Progenitor cell of endocrine pancreas (in vitro differentiated cells): ENCODE data around the gene DOCK1. TPM values are rescaled to one million over a fixed set of nuclear protein-coding genes. Genes with fewer than 3 reads are reported as not detected.

Experiments used
- DNase-seq: peaks from one replicate; pipeline ENCODE4 v3.0.0; 2021; ENCODE audit warnings: low spot score; ENCODE audit not compliant: unreplicated experiment
- H3K27ac Mint-ChIP-seq: 2 replicates; pipeline ENCODE4 v1.8.0; 2021; ENCODE audit warnings: mild to moderate bottlenecking, moderate library complexity, mixed read lengths
- H3K27me3 Mint-ChIP-seq: 2 replicates; pipeline ENCODE4 v1.8.0; 2021; ENCODE audit warnings: mixed read lengths
- H3K36me3 Mint-ChIP-seq: 2 replicates; pipeline ENCODE4 v1.8.0; 2022; ENCODE audit warnings: mixed read lengths; ENCODE audit not compliant: insufficient read depth
- H3K4me1 Mint-ChIP-seq: 2 replicates; pipeline ENCODE4 v1.8.0; 2021; ENCODE audit warnings: low read depth, mixed read lengths
- H3K4me3 Mint-ChIP-seq: 2 replicates; pipeline ENCODE4 v1.8.0; 2021; ENCODE audit warnings: low read depth, mild to moderate bottlenecking, moderate library complexity, mixed read lengths
- H3K9me3 Mint-ChIP-seq: 2 replicates; pipeline ENCODE4 v1.8.0; 2021; ENCODE audit warnings: low read depth, mixed read lengths
- total RNA-seq: library from RNA; stranded (reverse); gene quantifications from 2 replicates; pipeline ENCODE4 v1.2.1, GENCODE V29; 2021
- TF ChIP-seq, protein P1 (sequence below): fragments of 200-600 bp; sonication (generic); IDR thresholded peaks from one replicate; pipeline ENCODE4 v1.5.0; 2021; ENCODE audit warnings: antibody characterized with exemption, mild to moderate bottlenecking; ENCODE audit not compliant: unreplicated experiment

The DOCK1 gene
- total RNA-seq, 1 donor from 2014 or later: 77.8 TPM

DNA sequence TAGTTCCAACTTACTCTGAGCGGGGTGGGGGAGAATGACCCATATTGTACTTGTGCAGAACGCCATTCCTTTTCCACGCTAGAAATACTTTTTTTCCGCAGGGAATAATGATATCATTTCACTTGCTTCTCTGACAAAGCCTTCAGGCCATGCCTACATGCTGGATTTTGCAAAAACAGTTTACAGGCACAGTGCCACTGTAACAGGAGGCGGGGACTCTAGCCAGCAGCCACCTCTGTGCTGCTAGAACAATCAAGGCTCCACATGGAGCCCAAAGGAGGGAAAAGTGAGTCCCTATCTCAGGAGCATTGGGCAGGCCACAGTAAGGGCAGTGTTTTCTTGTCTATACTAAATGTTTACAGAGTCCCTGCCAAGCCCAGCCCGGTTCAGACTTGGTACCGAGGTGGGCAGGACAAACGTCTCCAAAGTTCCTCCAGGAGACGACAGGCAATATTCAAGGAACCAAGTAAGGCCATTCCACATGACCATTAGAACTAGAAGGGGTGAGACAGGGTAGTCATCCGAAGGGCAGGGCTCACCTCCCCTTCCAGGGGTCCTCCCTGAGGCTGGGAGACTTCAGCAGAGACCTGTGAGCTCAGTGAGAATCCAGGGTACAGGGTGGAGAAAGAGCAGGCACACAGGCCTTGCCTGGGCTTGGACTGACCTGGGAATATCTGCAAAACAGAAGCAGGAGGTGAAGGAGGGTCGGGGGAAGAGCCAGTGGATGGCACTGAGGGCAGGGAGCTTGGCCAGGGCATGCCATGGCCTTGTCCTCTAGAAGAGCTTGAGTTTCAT is 553.0 kb downstream of the DOCK1 start:
- Mint-ChIP-seq H3K27me3 (no peaks in the 10 kb centered on the region), H3K4me1 (peaks cover under 1% of the 10 kb centered on the region), H3K36me3 (peaks cover 4% of the 10 kb centered on the region), H3K4me3 (no peak overlapping the region), H3K9me3 (peaks cover 16% of the 10 kb centered on the region), H3K27ac (peak overlapping the region; percentile 35)
- TF ChIP-seq, protein P1, sequence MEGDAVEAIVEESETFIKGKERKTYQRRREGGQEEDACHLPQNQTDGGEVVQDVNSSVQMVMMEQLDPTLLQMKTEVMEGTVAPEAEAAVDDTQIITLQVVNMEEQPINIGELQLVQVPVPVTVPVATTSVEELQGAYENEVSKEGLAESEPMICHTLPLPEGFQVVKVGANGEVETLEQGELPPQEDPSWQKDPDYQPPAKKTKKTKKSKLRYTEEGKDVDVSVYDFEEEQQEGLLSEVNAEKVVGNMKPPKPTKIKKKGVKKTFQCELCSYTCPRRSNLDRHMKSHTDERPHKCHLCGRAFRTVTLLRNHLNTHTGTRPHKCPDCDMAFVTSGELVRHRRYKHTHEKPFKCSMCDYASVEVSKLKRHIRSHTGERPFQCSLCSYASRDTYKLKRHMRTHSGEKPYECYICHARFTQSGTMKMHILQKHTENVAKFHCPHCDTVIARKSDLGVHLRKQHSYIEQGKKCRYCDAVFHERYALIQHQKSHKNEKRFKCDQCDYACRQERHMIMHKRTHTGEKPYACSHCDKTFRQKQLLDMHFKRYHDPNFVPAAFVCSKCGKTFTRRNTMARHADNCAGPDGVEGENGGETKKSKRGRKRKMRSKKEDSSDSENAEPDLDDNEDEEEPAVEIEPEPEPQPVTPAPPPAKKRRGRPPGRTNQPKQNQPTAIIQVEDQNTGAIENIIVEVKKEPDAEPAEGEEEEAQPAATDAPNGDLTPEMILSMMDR: no peak
- DNase-seq: no peak

DNA sequence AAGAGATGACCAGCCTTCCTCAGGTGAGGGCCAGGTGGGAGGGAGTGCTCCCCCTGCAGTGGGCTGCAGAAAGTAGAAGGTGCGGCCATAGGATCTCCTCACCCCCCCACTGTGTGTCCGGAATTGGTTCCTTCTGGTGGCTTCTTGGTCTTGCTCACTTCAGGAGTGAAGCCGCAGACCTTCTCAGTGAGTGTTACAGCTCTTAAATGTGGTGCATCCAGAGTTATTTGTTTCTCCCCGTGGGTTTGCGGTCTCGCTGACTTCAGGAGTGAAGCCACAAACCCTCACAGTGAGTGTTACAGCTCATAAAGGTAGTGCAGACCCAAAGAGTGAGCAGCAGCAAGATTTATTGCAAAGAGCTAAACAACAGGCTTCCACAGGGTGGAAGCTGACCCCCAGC is 553.6 kb downstream of the DOCK1 start:
- Mint-ChIP-seq H3K36me3 (peaks cover 4% of the 10 kb centered on the region), H3K4me1 (peaks cover 2% of the 10 kb centered on the region), H3K27ac (no peak overlapping the region), H3K9me3 (peaks cover 16% of the 10 kb centered on the region), H3K27me3 (peaks cover 6% of the 10 kb centered on the region), H3K4me3 (no peak overlapping the region)
- TF ChIP-seq, protein P1: no peak
- no peak for DNase-seq

DNA sequence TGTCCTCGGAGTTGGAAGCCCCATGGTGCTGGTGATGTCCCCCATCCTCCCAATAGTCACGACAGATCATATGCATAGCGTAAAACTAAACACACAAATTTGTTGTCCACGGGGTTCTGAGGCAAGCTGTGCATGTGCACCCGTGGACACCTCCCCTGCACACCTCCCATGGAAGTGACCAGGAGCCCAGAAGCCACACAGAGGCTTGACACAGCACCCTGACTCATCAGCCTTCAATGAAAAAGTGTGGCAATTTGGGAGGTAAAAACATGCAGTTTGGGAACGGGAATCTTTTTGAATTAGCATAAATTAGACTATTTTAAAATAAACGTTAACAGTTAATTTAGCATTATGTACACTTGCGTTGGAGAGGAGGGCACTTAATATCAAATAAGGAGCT is 554.7 kb downstream of the DOCK1 start:
- H3K36me3 Mint-ChIP-seq: peaks cover 4% of the 10 kb centered on the region
- peaks cover 2% of the 10 kb centered on the region for H3K4me1 Mint-ChIP-seq
- H3K27ac Mint-ChIP-seq: no peak overlapping the region
- no peak for DNase-seq
- TF ChIP-seq, protein P1: no peak
- peaks cover 16% of the 10 kb centered on the region for H3K9me3 Mint-ChIP-seq
- H3K27me3 Mint-ChIP-seq: peaks cover 17% of the 10 kb centered on the region
- H3K4me3 Mint-ChIP-seq: no peak overlapping the region

DNA sequence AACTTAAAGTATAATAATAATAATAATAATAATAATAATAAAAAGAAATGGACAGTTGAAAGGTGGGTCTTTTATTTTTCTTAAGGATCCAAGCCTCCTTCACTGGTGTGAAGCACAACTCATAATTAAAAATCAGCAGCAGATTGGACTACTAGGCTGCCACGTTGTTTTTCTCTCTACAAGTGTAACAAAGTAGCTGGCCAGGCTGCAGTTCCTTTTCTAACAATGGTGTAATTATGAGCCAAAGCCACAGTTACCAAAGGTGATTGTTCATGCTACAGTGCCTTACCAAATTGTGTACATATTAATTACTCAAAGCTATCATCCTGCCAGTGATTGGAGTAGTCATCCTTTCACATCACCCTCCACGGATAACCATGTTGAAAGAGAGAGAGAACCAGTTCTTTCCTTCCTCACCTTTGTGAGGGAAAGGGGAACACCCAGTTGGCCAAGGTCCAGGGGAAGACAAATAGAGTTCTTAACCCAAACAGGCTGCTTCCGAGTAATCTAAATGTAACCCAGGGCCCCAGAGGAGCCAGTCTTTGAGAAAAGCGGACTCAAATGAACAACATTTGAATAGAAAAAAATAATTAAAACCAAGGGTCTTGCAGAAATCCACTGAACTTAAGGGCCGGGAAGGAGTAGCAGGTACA is 557.5 kb downstream of the DOCK1 start:
- H3K27me3 Mint-ChIP-seq: peaks cover 21% of the 10 kb centered on the region
- no peaks in the 10 kb centered on the region for H3K36me3 Mint-ChIP-seq
- DNase-seq: no peak
- H3K9me3 Mint-ChIP-seq: peaks cover 12% of the 10 kb centered on the region
- peaks cover 2% of the 10 kb centered on the region for H3K4me1 Mint-ChIP-seq
- TF ChIP-seq, protein P1: no peak
- no peak overlapping the region for H3K27ac Mint-ChIP-seq
- H3K4me3 Mint-ChIP-seq: no peak overlapping the region

DNA sequence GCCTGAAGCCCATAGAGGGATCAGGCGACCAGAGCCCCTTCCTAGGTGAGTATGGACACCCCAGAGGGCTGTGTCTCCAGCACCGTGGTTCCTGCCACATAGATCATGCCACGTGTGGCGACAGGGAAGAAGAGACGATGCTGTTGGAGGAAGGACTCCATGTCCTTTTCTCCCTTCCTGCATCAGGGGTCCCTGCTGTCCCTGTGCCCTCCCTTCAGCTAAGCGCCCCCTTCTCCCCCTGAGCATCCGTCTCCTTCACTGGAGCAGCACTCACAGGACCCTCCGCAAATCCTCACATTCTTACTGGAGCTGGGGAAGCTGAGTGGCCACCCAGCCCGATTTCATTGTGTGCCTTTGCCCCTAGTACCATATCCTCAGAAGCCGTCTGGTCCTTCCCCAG is 558.3 kb downstream of the DOCK1 start:
- no peaks in the 10 kb centered on the region for H3K36me3 Mint-ChIP-seq
- DNase-seq: no peak
- TF ChIP-seq, protein P1: no peak
- H3K27ac Mint-ChIP-seq: no peak overlapping the region
- H3K4me3 Mint-ChIP-seq: no peak overlapping the region
- peaks cover 22% of the 10 kb centered on the region for H3K27me3 Mint-ChIP-seq
- peaks cover 8% of the 10 kb centered on the region for H3K9me3 Mint-ChIP-seq
- H3K4me1 Mint-ChIP-seq: peaks cover 2% of the 10 kb centered on the region
